ENCODE data around the gene RASL10A. TPM values are rescaled to one million over a fixed set of nuclear protein-coding genes. Genes with fewer than 3 reads are reported as not detected.

Gene RASL10A
- total and polyA plus RNA-seq, 2 donors from 2014 or later = 0.73 to 1.2 TPM

GRCh38 chr22:29332886-29333496 lies 17.5 kb upstream of the RASL10A start:
- Histone ChIP-seq H3K36me3 (ENCODE audit: control insufficient read depth in 2 of 3, insufficient read depth in 3 of 3, low read length in 3 of 3) (peaks cover 0 to 23% (median 17%) of the 10 kb centered on the region in 3 donors), H3K9me3 (ENCODE audit: control insufficient read depth in 2 of 3, insufficient read depth in 1 of 3, low read length in 3 of 3) (no peaks in the 10 kb centered on the region), H3K4me3 (ENCODE audit: low read length in 3 of 3) (no peak overlapping the region), H3K4me1 (ENCODE audit: control insufficient read depth in 2 of 3, insufficient read depth in 2 of 3, low read depth in 1 of 3, low read length in 3 of 3) (no peaks in the 10 kb centered on the region), H3K27ac (ENCODE audit: low read depth in 2 of 2, low read length in 2 of 2) (no peak overlapping the region), H3K27me3 (ENCODE audit: control insufficient read depth, insufficient read depth, low read length) (no peaks in the 10 kb centered on the region), H3K9ac (ENCODE audit: low read length in 3 of 3) (no peak overlapping the region)
- DNase-seq (no peak), FAIRE-seq (no peak)
- intact Hi-C loops (cut with DNase I) = no loop called here
- TF ChIP-seq CTCF (IDR thresholded peaks at IDR 0.05; ENCODE audit: borderline replicate concordance, extremely low read depth, insufficient read depth) = no peak

GRCh38 chr22:29331658-29332300 lies 16.3 kb upstream of the RASL10A start:
- Histone ChIP-seq H3K4me3 (ENCODE audit: low read length in 3 of 3) (no peak overlapping the region), H3K27ac (ENCODE audit: low read depth in 2 of 2, low read length in 2 of 2) (no peak overlapping the region), H3K9me3 (ENCODE audit: control insufficient read depth in 2 of 3, insufficient read depth in 1 of 3, low read length in 3 of 3) (no peaks in the 10 kb centered on the region), H3K27me3 (ENCODE audit: control insufficient read depth, insufficient read depth, low read length) (no peaks in the 10 kb centered on the region), H3K36me3 (ENCODE audit: control insufficient read depth in 2 of 3, insufficient read depth in 3 of 3, low read length in 3 of 3) (peaks cover 0 to 19% (median 11%) of the 10 kb centered on the region in 3 donors), H3K9ac (ENCODE audit: low read length in 3 of 3) (no peak overlapping the region), H3K4me1 (ENCODE audit: control insufficient read depth in 2 of 3, insufficient read depth in 2 of 3, low read depth in 1 of 3, low read length in 3 of 3) (no peaks in the 10 kb centered on the region)
- TF ChIP-seq CTCF (IDR thresholded peaks at IDR 0.05; ENCODE audit: borderline replicate concordance, extremely low read depth, insufficient read depth) = no peak
- DNase-seq = peak in 1 of 5 donors; percentile 66
- intact Hi-C loops (cut with DNase I) = no loop called here
- no peak for FAIRE-seq

- H3K9ac ChIP-seq (ENCODE audit: low read length in 3 of 3) = no peak overlapping the region
- DNase-seq (no peak), FAIRE-seq (no peak)
- TF ChIP-seq CTCF (IDR thresholded peaks at IDR 0.05; ENCODE audit: borderline replicate concordance, extremely low read depth, insufficient read depth) = no peak
- H3K36me3 ChIP-seq (ENCODE audit: control insufficient read depth in 2 of 3, insufficient read depth in 3 of 3, low read length in 3 of 3) = peaks cover 0 to 17% (median 11%) of the 10 kb centered on the region in 3 donors
- H3K27me3 ChIP-seq (ENCODE audit: control insufficient read depth, insufficient read depth, low read length) = no peaks in the 10 kb centered on the region
- H3K4me1 ChIP-seq (ENCODE audit: control insufficient read depth in 2 of 3, insufficient read depth in 2 of 3, low read depth in 1 of 3, low read length in 3 of 3) = no peaks in the 10 kb centered on the region
- H3K4me3 ChIP-seq (ENCODE audit: low read length in 3 of 3) = no peak overlapping the region
- H3K9me3 ChIP-seq (ENCODE audit: control insufficient read depth in 2 of 3, insufficient read depth in 1 of 3, low read length in 3 of 3) = no peaks in the 10 kb centered on the region
- intact Hi-C loops (cut with DNase I) = no loop called here
- H3K27ac ChIP-seq (ENCODE audit: low read depth in 2 of 2, low read length in 2 of 2) = no peak overlapping the region
Observed at GRCh38 chr22:29331213-29331612, 15.7 kb upstream of the RASL10A start.

Data from kidney (tissue), 14 donors.